Ascending aorta (tissue), 2 donors: ENCODE measurements around the gene FUT7. TPM values are rescaled to one million over a fixed set of nuclear protein-coding genes. Genes with fewer than 3 reads are reported as not detected.
A peak's percentile ranks its signal among the peaks of the same experiment; 100 is the strongest.
"Not testable (repeated sequence)": the region's sequence is repeated elsewhere in the genome, so short reads cannot be mapped to it uniquely, and the experiment has no call there.

Source experiments
- DNase-seq, 2 donors: peaks; one replicate each; pipeline ENCODE4 v3.0.0-alpha.2; 2019; ENCODE audit warnings: low spot score in 2 of 2
- H3K27ac ChIP-seq, 2 donors: fragments of 200-600 bp; sonication (generic); one replicate each; pipeline ENCODE4 v1.5.1; 2016 to 2017; ENCODE audit warnings: mild to moderate bottlenecking in 1 of 2
- H3K27me3 ChIP-seq: fragments of 200-600 bp; sonication (generic); one replicate; pipeline ENCODE4 v1.5.1; 2017
- H3K36me3 ChIP-seq, 2 donors: fragments of 200-600 bp; sonication (generic); one replicate each; pipeline ENCODE4 v1.5.1; 2016
- H3K4me1 ChIP-seq, 2 donors: fragments of 200-600 bp; sonication (generic); one replicate each; pipeline ENCODE4 v1.5.1; 2016 to 2017; ENCODE audit warnings: mild to moderate bottlenecking in 1 of 2
- H3K4me3 ChIP-seq, 2 donors: fragments of 200-600 bp; sonication (generic); one replicate each; pipeline ENCODE4 v1.5.1; 2016 to 2017; ENCODE audit warnings: mild to moderate bottlenecking in 1 of 2
- H3K9me3 ChIP-seq, 2 donors: fragments of 200-600 bp; sonication (generic); one replicate each; pipeline ENCODE4 v1.5.1; 2016
- intact Hi-C: fragments of 100-400 bp; cut with DNase I; formaldehyde crosslinking; loops from one replicate; pipeline ENCODE4 v1.15.1; 2023
- total RNA-seq: library from RNA; depleted of rRNA; stranded (reverse); fragments of >200 nt; gene quantifications from one replicate; pipeline ENCODE4 v1.1.0, GENCODE V29; 2016
- TF ChIP-seq, protein P1 (sequence below), 3 experiments: fragments of 200-600 bp in 2 of 3; fragments of 450-650 bp in 1 of 3; sonication (generic) in 2 of 3; IDR thresholded peaks; one replicate each; pipeline ENCODE4 v1.5.1; 2016 to 2019; ENCODE audit warnings: antibody characterized with exemption in 3 of 3, mild to moderate bottlenecking in 1 of 3, moderate library complexity in 1 of 3

The FUT7 gene
- total RNA-seq, 1 donor from 2014 or later, result not detected

DNA sequence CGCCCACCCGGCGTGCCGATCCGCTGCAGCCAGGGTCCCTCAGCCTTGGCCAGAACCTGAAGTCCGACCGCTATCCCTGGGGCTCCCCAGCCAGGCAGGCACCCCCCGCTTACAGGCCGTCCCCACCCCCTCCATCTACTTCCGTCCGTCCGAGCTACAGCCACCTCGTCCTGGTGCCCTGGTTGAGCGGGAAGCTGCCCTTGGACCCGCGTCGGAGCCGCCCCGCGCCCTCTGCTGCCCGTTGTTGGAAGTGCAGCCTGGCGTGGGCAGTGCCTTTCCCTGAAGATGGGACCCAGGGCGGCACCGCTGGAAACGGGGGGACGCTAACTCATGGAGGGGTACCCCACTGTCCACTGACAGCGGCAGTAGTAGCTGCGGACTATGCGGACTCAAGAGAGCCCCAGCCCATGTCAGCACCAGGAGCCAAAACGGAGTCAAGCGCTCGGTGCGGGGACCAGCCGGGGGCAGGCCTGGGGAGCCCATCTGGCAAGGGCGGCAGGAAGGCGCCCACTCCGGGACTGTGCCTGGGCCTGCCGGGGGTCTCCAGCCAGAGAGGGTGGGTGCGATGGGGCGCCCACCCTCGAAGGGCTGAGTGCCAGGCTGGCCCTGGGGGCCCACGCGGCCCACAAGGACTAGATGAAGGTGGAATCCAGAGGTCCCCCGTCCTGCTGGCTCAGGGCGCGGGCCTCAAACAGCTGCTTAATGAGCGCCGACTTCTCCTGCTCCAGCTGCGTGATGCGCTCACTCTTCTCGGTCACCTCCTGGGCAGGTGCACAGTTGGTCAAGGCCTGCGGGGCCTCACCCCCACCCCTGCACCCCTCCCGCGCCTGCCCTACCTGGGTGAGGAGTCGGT is 32.4 kb upstream of the FUT7 start:
- TF ChIP-seq, protein P1, sequence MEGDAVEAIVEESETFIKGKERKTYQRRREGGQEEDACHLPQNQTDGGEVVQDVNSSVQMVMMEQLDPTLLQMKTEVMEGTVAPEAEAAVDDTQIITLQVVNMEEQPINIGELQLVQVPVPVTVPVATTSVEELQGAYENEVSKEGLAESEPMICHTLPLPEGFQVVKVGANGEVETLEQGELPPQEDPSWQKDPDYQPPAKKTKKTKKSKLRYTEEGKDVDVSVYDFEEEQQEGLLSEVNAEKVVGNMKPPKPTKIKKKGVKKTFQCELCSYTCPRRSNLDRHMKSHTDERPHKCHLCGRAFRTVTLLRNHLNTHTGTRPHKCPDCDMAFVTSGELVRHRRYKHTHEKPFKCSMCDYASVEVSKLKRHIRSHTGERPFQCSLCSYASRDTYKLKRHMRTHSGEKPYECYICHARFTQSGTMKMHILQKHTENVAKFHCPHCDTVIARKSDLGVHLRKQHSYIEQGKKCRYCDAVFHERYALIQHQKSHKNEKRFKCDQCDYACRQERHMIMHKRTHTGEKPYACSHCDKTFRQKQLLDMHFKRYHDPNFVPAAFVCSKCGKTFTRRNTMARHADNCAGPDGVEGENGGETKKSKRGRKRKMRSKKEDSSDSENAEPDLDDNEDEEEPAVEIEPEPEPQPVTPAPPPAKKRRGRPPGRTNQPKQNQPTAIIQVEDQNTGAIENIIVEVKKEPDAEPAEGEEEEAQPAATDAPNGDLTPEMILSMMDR (IDR thresholded peaks at IDR 0.05), result peak; percentile 85 to 99 (median 98)
- DNase-seq, result no peak
- H3K27me3 ChIP-seq, result peaks cover 9% of the 10 kb centered on the region
- H3K4me3 ChIP-seq, result no peak overlapping the region
- peaks cover 0 to 3% of the 10 kb centered on the region in 2 donors for H3K4me1 ChIP-seq
- H3K36me3 ChIP-seq, result no peaks in the 10 kb centered on the region
- intact Hi-C loops, result loop anchor here (2.0 kb wide), 1 partner anchor 17 kb away; the partner anchor contains the start of gene NPDC1
- H3K27ac ChIP-seq, result no peak overlapping the region
- no peaks in the 10 kb centered on the region for H3K9me3 ChIP-seq

DNA sequence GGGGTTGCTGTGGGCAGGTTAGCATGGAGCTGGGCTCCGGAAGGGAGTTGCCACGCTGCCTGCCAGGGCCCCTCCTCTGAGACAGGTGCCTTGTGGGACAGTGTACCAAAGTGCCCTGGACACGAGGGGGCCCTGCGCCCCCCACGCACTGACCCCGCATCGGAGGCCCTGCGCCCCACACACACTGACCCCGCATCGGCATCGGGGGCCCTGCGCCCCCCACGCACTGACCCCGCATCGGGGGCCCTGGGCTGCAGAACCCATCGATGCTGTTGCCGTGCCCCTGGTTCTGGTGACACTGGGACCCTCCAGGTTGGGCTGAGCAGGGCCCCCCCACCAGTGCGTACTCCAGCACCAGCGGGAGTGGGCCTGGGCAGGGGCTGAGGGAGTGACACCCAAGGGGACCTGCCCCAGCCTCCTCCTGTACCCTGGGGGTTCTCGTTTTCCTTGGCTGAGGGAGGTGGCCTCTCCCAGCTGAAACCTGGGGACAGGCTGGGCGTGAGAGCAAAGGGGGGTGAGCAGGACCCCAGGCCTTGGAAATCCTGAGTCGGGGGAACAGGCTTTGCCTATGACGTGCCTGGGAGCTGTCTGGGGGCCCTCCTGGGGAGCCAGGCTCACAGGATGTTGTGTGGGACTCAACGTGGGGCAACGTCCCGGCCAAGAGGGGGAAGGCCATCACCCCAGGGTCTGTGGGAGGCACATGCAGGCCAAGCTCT is 31.6 kb upstream of the FUT7 start:
- Histone ChIP-seq H3K27me3 (peaks cover 3% of the 10 kb centered on the region), H3K4me1 (peaks cover 0 to 3% of the 10 kb centered on the region in 2 donors), H3K9me3 (no peaks in the 10 kb centered on the region), H3K27ac (no peak overlapping the region), H3K4me3 (no peak overlapping the region), H3K36me3 (no peaks in the 10 kb centered on the region)
- TF ChIP-seq, protein P1 (IDR thresholded peaks at IDR 0.05), result no peak
- no peak for DNase-seq
- intact Hi-C loops, result loop anchor here (2.0 kb wide), 1 partner anchor 17 kb away; the partner anchor contains the start of gene NPDC1

DNA sequence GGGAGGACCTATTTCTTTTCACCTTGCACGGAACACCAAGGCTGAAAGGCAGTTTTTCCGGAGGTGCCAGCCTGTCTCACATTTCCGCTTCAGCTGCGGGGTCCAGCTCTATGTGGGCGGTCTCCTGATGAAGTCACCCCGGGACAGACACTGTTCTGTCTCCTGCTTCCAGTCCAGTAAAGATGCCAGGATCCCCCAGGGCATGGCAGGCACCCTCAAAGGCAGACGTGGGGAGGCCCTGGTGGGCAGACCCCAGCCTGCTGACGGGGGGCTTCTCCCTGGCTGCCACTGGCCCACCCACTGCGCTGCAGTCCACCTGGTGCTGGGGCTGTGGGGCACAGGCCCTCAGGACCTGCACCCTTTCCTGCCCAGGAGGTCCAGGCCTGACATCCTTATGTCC is 30.9 kb upstream of the FUT7 start:
- DNase-seq, H3K27me3 ChIP-seq, H3K4me3 ChIP-seq, H3K4me1 ChIP-seq, H3K36me3 ChIP-seq, intact Hi-C loops, H3K9me3 ChIP-seq, H3K27ac ChIP-seq: not testable (repeated sequence)

DNA sequence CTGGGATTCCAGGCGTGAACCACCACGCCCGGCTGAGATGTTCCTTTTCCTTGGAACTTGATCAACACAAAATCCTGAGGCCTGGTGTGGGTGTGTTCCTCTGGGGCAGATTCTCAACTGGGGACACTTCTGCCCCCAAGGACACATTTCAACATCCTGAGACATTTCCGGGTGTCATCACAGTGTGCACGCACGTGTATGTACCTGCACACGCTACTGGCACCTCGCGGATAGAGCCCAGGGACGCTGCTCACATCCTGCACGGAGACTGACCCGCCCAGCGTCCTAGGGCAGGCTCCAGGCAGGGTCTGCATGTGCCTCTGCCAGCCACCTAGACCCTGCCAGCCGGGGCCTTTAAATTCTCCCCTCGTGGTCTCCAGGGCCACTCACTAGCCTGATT is 30.5 kb upstream of the FUT7 start:
- H3K27ac ChIP-seq, result no peak overlapping the region
- peaks cover 0 to 3% of the 10 kb centered on the region in 2 donors for H3K4me1 ChIP-seq
- H3K36me3 ChIP-seq, result no peaks in the 10 kb centered on the region
- no peaks in the 10 kb centered on the region for H3K9me3 ChIP-seq
- intact Hi-C loops, result no loop called here
- TF ChIP-seq, protein P1 (IDR thresholded peaks at IDR 0.05), result no peak
- DNase-seq, result no peak
- H3K4me3 ChIP-seq, result no peak overlapping the region
- no peaks in the 10 kb centered on the region for H3K27me3 ChIP-seq

DNA sequence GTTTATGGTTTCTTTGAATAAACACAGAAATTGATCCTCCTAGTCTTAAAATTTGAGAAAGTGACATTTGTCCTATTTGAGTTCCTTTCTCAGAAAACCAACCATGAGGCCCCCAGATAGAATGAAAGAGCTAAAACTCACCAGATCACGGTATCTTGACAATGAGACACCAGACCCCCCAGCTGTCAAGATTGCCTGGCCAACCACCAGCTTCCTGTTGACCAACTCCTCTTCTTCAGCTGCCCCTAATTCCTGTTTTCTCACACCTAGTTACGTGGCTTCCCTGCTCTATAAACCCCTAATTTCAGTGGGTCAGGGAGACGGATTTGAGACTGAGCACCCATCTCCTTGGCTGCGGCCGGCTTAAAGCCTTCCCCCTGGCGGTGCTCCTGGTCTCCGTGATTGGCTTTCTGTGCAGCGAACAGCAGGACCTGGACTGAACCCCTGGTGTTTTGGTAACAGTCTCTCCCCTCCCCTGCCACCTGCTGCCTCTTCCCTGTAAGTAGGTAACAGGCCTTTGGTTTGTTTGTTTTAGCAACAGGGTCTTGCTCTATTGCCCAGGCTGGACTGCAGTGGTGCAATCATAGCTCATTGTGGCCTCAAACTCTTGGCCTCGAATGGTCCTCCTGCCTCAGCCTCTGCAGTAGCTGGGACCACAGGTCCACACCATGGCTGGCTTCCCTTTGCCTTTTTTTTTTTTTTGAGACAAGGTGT is 26.8 kb upstream of the FUT7 start:
- TF ChIP-seq, protein P1 (IDR thresholded peaks at IDR 0.05), result no peak
- no peak for DNase-seq
- intact Hi-C loops, result no loop called here
- no peak overlapping the region for H3K4me3 ChIP-seq
- H3K27ac ChIP-seq, result no peak overlapping the region
- no peaks in the 10 kb centered on the region for H3K9me3 ChIP-seq
- peaks cover 5 to 10% of the 10 kb centered on the region in 2 donors for H3K4me1 ChIP-seq
- no peaks in the 10 kb centered on the region for H3K36me3 ChIP-seq
- peaks cover 2% of the 10 kb centered on the region for H3K27me3 ChIP-seq
